GM21717 (cell line): ENCODE data around the gene RSPO1.

Experiments used
- ATAC-seq: cut with Tn5 transposase; IDR thresholded peaks from one replicate; pipeline ENCODE4 v1.9.1; 2021; ENCODE audit warnings: mild to moderate bottlenecking, moderate library complexity; ENCODE audit not compliant: unreplicated experiment

The RSPO1 gene

DNA sequence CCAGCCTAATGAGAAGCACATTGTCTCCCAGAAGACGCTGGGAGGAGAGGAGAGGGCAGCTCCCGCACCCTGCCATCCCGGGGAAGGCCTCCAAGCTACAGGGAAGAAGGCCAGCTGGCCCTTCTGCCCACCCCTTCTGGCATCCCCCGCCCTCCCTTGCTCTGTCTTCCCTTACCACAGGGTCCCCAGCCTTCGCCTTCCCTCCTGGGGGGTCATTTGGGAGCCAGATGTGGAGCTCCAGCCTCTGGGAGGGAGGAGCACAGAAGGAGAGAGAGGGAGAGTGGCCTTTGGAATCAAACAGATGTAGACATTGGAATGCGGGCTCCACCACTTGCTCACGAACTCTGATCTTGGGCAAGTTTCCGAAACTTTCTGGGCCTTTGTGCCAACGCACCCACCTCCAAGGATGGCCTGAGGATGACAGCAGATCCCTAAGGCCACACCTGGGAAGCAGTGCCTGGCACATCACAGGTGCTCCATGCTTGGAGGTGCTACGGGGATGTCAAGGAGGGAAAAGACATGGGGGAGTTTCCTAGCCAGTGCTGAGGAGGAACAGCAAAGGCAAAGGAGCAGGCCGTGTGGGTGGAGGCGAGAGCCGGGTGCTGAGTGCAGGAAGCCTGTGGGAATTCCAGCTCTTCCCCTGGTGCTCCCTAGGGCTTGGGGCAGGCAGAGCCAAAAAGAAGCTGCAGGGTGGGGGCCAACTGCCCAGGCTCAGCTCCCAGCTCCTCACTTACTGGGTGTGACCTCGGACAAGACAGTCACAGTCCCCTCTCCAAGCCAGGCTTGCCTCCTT is 23.1 kb upstream of the RSPO1 start:
- no peak for ATAC-seq

DNA sequence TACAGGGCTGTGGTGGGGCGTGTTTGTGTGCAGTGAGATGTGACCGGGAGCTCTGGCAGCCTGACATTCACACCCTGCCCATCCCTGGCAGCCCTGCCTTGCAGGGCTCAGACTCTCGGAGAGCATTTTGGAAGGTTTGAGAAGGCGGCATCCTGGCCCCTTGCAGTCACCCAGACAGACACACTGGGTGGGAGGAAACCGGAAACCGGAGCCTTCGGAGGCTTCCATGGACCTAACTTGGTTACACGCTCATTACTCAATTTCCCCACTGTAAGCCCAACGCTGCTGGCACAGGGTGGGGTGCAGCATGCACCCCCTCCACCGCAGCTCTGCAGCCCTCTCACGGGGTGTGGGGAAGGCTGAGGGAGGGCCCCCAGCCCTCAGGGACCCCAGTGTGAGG is 22.2 kb upstream of the RSPO1 start:
- ATAC-seq = no peak

DNA sequence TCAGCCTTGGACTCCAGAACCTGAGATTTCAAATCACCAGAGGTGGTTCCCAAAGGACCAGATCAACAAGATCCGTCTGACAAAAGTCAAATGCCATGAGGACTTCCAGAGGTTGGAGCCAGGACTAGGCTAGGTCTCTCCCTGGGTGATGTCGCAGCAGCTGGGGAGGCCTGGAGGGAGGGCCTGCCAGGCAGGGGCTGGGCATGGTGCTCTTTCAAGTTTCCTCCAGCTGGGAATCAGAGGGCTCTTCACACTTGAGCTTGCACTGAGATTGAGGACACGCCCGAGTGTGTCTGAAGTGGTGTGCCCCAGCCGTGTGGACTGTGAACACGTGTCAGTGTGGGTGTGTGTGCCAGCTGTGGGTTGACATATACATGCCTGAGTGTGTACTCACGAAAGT is 21.3 kb upstream of the RSPO1 start:
- no peak for ATAC-seq

DNA sequence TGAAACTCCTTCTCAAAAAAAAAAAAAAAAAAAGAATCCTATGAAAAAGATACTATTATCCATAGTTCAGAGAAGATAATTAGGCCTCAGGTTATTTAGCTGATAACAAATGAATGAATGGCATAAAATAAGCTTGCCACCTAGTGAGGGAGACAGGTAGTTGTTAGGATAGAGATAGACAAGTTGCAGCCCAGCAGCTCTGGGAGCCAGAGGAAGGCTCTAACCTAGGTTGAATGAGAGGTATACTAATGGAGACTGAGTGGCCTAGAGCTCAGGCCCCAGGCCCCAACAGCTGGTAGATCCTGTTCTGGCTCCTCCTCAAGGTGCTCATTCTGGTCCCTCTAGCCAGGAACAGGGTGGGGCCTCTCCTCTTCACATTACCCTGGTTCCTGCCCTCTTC is 20.6 kb upstream of the RSPO1 start:
- ATAC-seq = no peak

DNA sequence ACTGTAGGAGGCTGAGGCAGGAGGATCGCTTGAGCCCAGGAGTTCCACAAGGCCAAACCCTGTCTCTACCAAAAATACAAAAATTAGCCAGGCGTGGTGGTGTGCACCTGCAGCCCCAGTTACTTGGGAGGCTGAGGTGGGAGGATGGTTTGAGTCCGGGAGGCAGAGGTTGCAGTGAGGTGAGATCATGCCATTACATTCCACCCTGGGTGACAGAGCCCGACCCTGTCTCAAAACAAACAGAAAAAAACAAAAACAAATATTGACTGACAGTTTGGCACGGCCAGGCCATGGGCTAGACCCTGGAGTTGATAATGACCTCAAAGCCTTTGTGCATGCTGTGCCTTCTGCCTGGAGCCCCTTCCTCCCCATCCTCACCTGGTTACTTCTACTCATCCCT is 19.2 kb upstream of the RSPO1 start:
- no peak for ATAC-seq

DNA sequence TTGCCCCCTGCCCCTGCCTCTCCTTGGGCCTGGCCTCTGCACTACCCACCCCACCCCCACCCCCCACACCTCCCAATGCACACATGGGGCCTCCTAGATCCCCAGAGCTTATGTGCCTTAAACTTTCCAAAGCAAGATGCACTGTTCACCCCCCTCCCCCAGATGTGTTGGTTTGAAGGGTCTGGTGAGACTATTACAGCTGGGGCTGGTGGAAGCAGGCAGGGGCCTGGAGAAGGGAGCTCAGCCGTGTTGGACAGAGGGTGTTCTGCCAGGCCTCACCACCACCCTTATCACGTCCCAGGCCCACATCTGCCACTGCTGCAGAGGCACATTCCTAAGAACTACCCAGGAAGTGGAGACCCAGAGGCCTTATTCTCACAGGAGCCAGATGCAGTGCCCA is 18.3 kb upstream of the RSPO1 start:
- ATAC-seq = no peak

DNA sequence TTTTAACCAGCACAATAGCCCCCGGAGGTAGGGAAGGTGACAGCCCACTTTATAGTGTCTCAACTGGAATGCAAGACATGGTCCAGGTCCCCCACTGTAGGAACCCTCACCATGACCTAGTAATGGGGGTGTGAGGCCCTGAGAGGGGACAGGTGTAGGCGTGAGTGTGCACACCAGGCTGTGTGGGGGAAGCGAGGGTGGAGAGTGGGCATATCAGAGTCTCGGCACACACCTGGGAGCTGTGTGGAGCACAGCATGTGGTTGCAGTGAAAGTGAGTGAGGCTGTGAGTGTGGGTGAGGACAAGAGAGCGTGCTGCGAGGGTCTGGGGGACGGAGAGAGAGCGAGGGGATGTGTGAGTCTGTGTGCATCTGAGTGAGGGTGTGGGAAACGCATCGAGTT is 17.1 kb upstream of the RSPO1 start:
- ATAC-seq = no peak

DNA sequence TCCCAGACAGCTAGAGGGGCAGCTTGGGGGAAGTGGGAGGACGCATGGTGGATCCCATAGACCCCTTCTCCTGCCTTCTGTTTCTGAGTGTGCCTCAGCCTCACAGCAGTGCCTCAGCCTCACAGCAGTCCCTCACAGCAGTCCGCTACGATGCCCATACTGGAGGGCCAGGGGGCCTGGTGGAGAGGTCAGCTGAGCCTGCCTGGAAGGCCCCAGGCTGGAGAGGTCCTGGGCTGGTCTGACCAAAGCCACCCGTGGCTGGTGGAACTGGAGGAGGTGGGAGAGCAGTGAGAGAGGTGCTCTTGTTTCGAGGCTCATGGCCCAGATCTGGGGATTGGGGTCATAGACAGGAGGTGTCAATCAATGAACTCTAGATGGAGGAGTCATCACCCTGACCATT is 16.0 kb upstream of the RSPO1 start:
- ATAC-seq = no peak

DNA sequence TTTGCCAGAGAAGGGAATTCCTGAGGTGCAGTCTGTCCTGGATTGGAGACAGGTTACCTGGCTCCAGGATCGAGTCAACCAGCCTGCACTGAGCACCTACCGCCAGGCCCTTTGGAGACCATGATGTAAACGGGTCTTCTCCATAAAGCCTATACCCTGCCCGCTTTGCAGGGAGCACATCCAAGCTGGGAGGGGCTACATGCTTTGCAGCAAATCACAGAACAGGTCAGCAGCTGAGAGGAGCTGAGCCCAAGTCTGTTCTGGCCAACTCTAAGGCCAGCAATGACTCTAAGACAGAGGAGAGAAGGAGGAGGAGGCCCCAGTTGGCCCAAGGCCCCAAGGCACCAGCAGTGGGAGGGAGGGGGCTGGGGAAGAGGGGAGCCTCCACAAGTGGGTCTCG is 15.5 kb upstream of the RSPO1 start:
- ATAC-seq = no peak

DNA sequence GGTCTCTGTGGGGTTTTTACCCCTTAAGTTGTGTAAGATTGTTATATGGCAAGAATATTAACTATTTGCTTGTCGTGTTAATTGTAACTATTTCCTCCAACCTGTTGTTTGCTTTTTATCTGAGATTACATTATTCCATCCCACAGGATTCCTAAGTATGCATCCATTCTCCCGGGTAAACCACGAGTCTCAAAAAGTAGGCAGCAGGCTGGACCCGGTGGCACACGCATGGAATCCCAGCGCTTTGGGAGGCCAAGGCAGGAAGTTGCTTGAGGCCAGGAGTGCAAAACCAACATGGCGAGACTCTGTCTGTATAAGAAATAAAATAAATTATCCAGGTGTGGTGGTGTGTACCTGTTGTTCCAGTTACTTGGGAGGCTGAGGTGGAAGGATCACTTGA is 12.6 kb upstream of the RSPO1 start:
- no peak for ATAC-seq

DNA sequence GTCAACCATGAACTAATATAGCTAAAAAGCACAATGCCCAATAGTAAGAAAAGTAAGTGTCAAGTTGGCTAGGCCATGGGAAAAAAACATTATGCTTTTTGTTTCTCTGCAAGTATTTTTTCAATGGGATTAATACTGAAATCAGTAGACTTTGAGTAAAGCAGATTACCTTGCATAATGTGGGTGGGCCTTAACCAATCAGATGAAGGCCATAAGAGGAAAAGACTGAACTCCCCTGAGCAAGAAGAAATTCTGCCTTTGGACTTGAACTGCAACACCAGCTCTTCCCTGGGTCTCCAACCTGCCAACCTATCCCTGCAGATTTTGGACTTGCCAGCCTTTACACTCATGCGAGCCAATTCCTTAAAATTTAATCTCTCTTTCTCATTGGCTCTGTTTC is 6.4 kb upstream of the RSPO1 start:
- no peak for ATAC-seq

DNA sequence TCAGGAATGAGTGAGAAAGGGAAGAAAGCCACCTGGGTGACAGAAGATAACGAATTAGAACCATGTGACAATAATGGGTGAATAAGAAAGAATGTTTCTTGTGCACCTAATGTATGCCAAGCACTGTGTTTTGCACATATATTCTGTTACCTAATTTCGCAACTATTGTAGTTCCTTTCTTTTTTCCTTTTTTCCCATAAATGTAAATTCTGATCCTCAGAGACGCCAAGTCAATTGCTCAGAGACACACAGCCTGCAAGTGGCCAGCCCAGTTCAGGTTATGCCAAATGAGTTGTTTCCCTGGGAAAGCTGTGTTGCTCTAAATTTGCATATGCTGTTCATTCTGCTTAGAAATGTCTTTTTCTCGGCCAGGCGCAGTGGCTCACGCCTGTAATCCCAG is 1.7 kb upstream of the RSPO1 start:
- ATAC-seq = no peak

DNA sequence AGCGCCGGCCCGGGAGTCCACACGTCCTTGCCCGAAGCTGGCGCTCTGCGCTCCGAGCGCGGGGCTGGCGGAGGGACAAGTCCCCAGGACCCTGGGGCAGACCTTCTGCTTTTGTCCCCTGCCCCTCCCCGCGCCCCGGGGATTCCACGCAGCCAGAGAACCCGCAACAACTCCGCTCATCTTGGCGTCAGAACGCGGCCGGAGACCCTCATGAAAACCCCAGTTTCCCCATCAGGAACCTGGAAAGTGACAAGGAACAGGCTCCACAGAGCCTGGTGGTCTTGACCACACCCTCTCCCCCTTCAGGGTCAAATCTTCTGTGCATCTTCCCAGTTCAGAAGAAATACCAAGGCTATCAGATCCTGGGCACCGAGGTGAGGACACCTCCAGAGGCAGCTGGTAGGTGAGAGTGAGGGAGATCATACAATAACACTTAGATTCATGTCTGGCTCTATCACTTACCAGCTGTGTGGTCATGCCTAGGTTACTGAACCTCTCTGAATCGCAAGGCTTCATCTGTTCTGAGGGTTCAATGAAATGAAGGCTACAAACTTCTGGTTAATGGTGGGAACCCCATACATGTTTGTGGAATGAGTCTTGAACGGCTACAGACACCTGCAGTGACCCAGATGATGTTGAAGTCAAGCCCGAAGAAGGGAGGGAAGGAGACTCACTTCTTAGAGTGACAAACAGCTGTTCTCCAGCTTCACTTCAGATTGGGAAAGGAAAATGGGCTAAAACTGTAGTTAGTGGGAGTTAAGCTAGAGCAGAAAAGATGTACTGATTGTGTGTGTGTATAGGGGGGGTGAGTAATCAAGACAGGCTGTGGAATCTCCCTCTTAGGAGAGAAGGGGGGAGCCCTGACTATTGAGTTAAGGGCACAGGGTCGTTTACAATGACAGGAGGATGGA is 555 bp upstream of the RSPO1 start:
- no peak for ATAC-seq

DNA sequence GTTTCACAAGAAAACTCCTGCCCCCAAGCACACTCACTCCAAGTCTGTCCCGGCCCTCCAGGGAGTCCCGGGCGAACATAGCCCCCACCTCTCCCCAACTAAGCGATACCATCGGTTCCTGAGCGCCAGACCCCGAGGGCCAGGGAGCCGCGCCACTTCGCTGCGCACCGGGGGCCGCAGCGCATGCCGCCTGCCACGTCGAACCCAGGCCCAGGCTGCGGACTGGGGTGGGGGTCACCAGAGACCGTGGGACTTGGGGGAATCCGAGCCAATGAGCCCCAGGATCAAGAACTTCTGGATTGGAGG is 801 bp downstream of the RSPO1 start:
- ATAC-seq = no peak

DNA sequence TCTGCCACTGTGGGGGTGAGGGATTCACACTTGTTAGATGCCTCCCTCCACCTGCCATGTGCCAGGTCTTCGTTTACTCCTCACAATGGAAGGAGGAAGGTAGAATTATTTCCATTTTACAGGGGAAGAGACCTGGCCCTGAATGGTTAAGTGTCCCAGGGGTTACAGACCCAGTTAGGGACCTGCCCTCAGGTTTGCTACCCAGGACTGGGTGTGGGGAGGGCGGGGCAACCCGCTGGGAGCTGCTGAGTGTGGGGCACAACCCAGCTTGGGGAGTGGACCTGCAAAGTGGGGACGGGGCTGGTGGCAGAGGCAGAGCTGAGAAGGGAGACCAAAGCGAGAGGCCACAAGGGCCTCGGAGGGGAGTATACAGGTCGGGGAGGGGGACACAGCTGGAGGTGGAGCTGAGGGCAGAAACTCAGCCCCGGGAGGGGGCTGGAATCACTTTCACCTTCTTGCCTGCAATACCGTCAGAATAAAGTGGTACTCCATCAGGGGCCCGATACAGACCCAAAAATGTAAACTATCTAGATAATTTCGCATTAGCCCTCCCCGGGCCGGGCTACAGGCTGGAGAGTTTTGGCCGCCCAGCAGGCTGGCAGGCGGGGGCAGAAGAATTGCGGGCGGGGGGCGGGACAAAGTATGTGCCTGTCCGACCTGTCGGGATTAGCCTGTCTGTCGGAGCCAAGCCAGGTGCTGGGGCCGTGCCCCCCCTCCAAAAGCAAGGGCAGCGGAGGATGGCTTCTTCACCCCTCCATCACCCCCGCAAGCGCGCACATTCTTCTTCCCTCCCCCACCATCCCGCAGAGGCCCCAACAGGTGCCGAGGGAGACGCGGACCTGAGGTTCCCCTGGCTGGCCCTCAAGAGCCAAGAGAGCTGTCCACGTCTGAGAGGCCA is 1.4 kb downstream of the RSPO1 start:
- no peak for ATAC-seq

DNA sequence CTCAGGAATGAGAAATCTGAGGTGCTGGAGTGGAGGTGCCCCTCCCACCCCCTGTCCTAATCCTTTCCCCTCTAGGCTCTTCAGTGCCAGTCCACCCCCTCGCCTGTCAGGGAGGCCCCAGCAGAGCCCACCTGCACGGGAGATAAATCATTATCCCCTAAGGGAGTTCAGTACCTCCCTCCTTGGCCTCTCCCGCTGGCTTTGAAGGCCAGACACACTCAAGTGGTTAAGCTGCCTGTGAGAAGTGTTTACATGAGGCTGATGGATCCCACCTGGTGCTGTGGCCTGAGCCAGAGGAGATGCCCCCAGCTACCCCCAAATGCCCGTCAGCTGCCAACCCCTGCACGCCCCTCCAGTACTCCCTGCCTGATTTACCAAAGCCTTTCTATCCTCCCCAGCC is 3.7 kb downstream of the RSPO1 start:
- ATAC-seq = no peak

DNA sequence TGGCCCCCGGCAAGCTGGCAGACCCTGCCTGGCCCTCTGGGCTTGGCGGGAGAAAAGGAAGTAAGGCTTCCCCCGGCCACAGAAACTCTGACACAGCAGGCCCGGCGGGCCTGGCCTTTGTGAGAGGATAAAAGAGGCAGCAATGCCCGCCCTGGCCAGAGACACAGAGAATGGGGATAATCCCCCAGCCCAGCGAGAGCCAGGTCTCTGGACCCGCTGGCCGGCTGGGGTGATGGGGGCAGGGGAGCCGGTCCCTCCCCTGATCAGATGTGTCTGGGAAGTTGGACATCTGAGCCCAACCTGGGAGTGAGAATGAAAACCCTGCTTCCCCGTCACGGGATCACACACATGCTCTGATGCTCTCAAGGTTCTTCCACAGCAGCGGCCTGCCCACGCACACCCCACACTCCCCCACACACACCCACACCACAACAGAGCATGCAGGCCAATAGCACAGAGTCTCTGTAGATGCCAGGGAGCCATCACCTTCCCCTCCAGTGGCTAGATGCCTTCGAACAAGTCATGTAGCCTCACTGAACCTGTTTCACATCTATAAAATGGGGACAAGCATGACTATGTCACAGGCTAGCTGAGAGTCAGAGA is 4.2 kb downstream of the RSPO1 start:
- no peak for ATAC-seq

DNA sequence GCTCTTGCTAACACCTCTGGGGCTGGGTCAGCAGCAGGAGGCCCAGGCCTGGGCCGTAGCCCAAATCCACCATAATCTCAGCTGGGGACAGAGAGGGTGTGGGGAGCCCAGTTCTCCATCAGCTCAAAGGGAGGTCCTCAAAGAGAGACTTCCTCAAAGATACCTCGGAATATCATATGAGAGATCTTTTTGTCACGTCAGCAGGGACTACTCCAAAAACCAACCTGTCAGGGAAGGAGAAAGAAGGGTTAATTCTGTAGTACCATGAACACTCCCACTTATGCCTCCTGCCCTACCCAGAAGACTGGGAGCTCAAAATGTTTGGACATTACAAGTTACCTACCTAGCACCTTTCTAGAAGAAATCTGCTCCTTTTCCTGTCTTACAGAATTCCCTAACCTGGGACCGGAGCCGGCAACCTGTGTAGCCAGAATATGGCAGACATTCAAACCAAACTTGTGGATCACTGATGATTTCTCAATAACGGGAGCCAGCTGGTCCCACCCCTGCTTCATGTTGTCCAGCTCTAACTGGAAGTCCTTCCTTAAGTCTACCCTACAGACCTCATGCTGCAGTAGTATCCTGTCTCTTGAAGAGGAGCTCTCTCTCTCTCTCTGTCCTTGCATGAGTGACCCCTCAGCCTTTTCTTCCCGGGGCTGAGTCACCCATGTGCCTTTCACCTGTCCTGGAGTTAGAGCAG is 4.8 kb downstream of the RSPO1 start:
- ATAC-seq = no peak

DNA sequence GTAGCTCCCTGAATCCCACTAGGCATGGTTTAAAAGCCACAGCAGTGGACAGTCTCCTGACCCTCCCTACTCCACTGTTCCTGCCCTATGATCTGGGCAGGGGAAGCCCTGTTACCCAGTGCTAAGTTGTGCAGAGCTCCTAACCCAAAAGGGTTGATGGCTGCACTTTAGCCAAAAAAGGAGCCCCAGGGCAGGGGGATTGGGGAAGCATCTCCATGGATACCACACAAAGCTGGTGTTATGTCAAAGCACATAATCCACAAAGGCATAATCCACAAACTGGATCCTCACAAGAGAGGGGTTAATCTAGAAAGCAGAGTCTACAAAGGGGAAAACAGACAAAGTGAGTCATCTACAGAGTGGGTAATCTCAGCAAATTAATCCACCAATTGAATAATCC is 5.7 kb downstream of the RSPO1 start:
- ATAC-seq = no peak

DNA sequence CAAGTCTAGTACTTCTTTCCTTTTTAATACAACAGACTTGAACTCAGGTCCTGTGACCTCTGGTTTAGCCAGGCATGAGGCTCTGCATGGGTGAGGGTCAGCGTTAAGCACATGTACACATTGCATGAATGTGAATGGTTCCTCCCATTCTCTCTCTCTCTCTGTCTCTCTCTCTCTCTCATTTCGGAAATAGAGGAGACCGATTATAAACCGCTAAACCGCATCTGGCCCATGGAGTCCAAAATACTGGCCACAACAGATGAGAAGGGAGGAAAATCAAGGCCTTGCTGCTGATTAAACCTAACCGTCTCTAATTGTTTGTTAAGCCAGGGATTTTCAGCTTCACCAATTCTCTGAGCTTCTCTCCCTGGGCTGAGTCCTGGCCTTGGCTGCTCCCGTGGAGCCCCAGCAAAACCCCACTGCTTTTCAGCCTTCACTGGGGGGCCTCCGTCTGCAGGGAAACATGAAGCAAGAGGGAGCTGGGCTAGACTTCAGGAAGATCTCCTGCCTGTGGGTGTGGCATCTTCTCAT is 6.6 kb downstream of the RSPO1 start:
- no peak for ATAC-seq
